A549 treated with RU486 at 1 μM for 4 hours (cell line): Measurements from ENCODE around the gene CEP68. TPM values are rescaled to one million over a fixed set of nuclear protein-coding genes. Genes with fewer than 3 reads are reported as not detected.

Source experiments
- total RNA-seq: library from RNA; stranded (reverse); fragments of 200-300 nt; extraction: Qiagen RNA extraction; gene quantifications from 5 replicates; pipeline ENCODE4 v1.2.3, GENCODE V29; 2022; ENCODE audit warnings: low read depth

CEP68 gene
- 10.0 to 11.7 TPM (median 10.9 TPM) in 5 replicates for total RNA-seq

GRCh38 chr2:65056215-65057053, at the start of gene CEP68:
Gene CEP68 (plus strand): TSS chr2:65056416. CDS start chr2:65069445, 13,029 bp downstream.

GRCh38 chr2:65129826-65130663, 73.8 kb downstream of the CEP68 start, which contains the start of gene RAB1A:
Gene RAB1A (minus strand): TSS chr2:65130106. CDS start chr2:65129915, 191 bp downstream.

Other genes with a start within 250 kb of the CEP68 start
- 10.4 to 12.9 TPM (median 11.2 TPM) in 5 replicates for gene SLC1A4, start 67.0 kb upstream of the CEP68 start, total RNA-seq
- 156 to 263 TPM (median 243 TPM) in 5 replicates for gene RAB1A, start 73.7 kb downstream of the CEP68 start, total RNA-seq
- gene ACTR2, start 171.4 kb downstream of the CEP68 start, total RNA-seq: 115 to 178 TPM (median 169 TPM) in 5 replicates